Ishikawa (cell line): ENCODE data around the gene WDFY1.

ENCODE experiments used
- CEBPB ChIP-seq: IDR thresholded peaks from 2 replicates; pipeline ENCODE4 v1.6.1; 2012
- CREB1 ChIP-seq: IDR thresholded peaks from 2 replicates; pipeline ENCODE4 v1.6.1; 2012; ENCODE audit warnings: low read depth
- EGR1 ChIP-seq: IDR thresholded peaks from 2 replicates; pipeline ENCODE4 v1.6.1; 2012
- EP300 ChIP-seq: IDR thresholded peaks from 2 replicates; pipeline ENCODE4 v1.6.1; 2012; ENCODE audit warnings: borderline replicate concordance
- FOXM1 ChIP-seq: IDR thresholded peaks from 2 replicates; pipeline ENCODE4 v1.6.1; 2012; ENCODE audit warnings: low read depth, borderline replicate concordance
- NFIC ChIP-seq: IDR thresholded peaks from 2 replicates; pipeline ENCODE4 v1.6.1; 2012
- RAD21 ChIP-seq: IDR thresholded peaks from 2 replicates; pipeline ENCODE4 v1.6.1; 2012; ENCODE audit warnings: low read depth
- TAF1 ChIP-seq: IDR thresholded peaks from 2 replicates; pipeline ENCODE4 v1.6.1; 2012; ENCODE audit warnings: low read depth, mild to moderate bottlenecking
- TEAD4 ChIP-seq: IDR thresholded peaks from 2 replicates; pipeline ENCODE4 v1.6.1; 2012
- YY1 ChIP-seq: IDR thresholded peaks from 2 replicates; pipeline ENCODE4 v1.6.1; 2012; ENCODE audit warnings: low read depth
- TF ChIP-seq, protein P1 (sequence below): IDR thresholded peaks from 2 replicates; pipeline ENCODE4 v1.6.1; 2012; ENCODE audit warnings: low read depth, mild to moderate bottlenecking
- TF ChIP-seq, protein P2 (sequence below): IDR thresholded peaks from 2 replicates; pipeline ENCODE4 v1.6.1; 2012
- TF ChIP-seq, protein P3 (sequence below): IDR thresholded peaks from 2 replicates; pipeline ENCODE4 v1.6.1; 2012

DNA sequence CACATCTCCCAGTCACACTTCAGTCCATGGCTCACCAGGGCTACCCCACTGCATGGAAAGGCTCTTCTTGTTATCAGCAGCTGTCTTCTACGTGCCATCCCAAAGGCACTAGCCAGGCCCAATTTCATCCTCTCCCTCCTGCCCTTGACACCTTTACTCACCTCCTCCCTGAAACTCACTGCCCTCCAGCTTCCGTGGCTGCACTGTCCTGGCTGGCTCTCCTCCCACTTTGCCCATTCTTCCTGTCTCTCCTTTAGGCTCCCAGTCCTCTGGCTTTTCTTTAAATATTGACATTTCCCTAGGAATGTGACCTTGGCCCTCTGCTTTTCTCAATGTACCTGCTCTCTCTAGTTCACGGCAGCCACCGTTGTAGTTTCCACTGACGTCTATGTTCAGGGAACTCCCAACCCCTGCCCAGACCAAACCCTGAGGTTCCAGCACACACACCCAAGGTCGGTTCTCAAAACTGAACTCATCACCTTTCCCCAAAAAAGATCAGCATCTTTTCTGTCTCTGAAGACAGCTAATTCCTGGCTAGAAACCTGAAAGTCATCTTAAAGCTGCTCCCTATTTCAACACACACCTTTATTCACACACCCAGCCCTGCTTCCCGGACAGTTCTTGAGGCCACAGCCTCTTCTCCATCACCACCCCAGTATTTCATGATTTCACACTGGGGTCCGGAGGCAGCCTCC lies 36.7 kb downstream of the WDFY1 start:
- TF ChIP-seq YY1 = no peak
- TF ChIP-seq CEBPB = no peak
- no peak for TF ChIP-seq EGR1
- TF ChIP-seq TAF1 = no peak
- TF ChIP-seq, protein P1, sequence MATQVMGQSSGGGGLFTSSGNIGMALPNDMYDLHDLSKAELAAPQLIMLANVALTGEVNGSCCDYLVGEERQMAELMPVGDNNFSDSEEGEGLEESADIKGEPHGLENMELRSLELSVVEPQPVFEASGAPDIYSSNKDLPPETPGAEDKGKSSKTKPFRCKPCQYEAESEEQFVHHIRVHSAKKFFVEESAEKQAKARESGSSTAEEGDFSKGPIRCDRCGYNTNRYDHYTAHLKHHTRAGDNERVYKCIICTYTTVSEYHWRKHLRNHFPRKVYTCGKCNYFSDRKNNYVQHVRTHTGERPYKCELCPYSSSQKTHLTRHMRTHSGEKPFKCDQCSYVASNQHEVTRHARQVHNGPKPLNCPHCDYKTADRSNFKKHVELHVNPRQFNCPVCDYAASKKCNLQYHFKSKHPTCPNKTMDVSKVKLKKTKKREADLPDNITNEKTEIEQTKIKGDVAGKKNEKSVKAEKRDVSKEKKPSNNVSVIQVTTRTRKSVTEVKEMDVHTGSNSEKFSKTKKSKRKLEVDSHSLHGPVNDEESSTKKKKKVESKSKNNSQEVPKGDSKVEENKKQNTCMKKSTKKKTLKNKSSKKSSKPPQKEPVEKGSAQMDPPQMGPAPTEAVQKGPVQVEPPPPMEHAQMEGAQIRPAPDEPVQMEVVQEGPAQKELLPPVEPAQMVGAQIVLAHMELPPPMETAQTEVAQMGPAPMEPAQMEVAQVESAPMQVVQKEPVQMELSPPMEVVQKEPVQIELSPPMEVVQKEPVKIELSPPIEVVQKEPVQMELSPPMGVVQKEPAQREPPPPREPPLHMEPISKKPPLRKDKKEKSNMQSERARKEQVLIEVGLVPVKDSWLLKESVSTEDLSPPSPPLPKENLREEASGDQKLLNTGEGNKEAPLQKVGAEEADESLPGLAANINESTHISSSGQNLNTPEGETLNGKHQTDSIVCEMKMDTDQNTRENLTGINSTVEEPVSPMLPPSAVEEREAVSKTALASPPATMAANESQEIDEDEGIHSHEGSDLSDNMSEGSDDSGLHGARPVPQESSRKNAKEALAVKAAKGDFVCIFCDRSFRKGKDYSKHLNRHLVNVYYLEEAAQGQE = no peak
- TF ChIP-seq, protein P2, sequence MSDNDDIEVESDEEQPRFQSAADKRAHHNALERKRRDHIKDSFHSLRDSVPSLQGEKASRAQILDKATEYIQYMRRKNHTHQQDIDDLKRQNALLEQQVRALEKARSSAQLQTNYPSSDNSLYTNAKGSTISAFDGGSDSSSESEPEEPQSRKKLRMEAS = no peak
- no peak for TF ChIP-seq TEAD4
- no peak for TF ChIP-seq NFIC
- no peak for TF ChIP-seq EP300
- no peak for TF ChIP-seq FOXM1
- TF ChIP-seq, protein P3, sequence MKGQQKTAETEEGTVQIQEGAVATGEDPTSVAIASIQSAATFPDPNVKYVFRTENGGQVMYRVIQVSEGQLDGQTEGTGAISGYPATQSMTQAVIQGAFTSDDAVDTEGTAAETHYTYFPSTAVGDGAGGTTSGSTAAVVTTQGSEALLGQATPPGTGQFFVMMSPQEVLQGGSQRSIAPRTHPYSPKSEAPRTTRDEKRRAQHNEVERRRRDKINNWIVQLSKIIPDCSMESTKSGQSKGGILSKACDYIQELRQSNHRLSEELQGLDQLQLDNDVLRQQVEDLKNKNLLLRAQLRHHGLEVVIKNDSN = no peak
- no peak for TF ChIP-seq CREB1
- TF ChIP-seq RAD21 = no peak
